ENCODE results near the gene EIF4H.

Gene EIF4H

DNA sequence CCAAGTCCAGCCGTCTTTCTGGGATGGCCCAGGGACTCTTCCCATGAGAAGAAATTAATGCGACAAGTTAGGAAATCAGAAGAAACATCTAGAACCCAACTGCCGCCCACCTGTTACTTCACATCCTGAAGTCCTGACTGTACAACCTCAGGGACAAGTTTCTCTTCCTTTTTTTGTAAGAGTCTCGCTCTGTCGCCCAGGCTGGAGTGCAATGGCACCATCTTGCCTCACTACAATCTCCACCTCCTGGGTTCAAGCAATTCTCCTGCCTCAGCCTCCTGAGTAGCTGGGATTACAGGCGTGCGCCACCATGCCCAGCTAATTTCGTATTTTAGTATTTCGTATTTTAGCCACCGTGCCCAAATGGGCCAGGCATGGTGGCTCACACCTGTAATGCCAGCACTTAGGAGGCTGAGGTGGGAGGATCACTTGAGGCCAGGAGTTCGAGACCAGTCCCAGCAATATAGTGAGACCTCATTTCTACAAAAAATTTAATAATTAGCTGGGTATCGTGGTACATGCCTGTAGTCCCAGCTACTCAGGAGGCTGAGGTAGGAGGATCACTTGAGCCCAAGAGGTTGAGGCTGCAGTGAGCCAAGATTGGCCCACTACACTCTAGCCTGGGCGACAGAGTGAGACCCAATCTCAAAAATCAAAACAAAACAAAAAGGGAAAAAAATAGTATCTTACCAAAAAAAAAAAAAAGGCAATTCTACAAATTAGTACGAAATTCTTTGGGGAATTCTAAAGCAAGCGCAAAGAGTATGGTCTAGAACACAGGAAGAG lies 56.5 kb downstream of the EIF4H start:
- Histone ChIP-seq H3K36me3 (ENCODE audit: insufficient read depth, low read length) (peaks cover 61% of the 10 kb centered on the region), H3K4me3 (no peak overlapping the region), H3K9ac (ENCODE audit: insufficient read length) (no peak overlapping the region), H3K27ac (no peak overlapping the region), H3K9me3 (ENCODE audit: low read depth, low read length) (no peaks in the 10 kb centered on the region)
- TF ChIP-seq FOXP2 (optimal IDR thresholded peaks at IDR 0.05; ENCODE audit: control extremely low read depth, extremely low read length, insufficient read depth) (no peak), EZH2 (IDR thresholded peaks at IDR 0.05) (no peak), POLR2AphosphoS5 (IDR thresholded peaks at IDR 0.05; ENCODE audit: borderline replicate concordance, low read depth, low read length) (no peak)
- DNase-seq (ENCODE audit: low read depth, low spot score) = no peak

DNA sequence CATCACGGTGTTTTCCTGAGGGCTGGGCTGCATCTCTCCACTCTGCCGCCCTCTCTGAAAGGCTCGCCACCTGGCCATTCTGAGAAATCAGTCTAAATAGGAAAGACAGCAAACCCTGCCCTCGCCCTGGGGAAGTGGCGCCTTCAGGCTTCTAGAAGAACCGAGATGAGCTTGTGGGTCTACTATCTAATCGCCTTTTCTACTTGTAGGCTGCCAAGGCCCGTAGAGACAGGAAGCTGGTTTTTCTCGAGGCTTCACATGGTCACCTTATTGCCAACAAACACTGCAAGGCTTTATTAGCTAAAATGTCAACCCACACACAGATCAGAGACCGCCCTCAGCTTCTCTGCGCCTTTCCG lies 57.1 kb downstream of the EIF4H start:
- no peak for DNase-seq (ENCODE audit: low read depth, low spot score)
- Histone ChIP-seq H3K9me3 (ENCODE audit: low read depth, low read length) (no peaks in the 10 kb centered on the region), H3K4me3 (no peak overlapping the region), H3K36me3 (ENCODE audit: insufficient read depth, low read length) (peaks cover 67% of the 10 kb centered on the region), H3K27ac (no peak overlapping the region), H3K9ac (ENCODE audit: insufficient read length) (no peak overlapping the region)
- TF ChIP-seq EZH2 (IDR thresholded peaks at IDR 0.05) = no peak
- no peak for TF ChIP-seq FOXP2 (optimal IDR thresholded peaks at IDR 0.05; ENCODE audit: control extremely low read depth, extremely low read length, insufficient read depth)
- TF ChIP-seq POLR2AphosphoS5 (IDR thresholded peaks at IDR 0.05; ENCODE audit: borderline replicate concordance, low read depth, low read length) = no peak

DNA sequence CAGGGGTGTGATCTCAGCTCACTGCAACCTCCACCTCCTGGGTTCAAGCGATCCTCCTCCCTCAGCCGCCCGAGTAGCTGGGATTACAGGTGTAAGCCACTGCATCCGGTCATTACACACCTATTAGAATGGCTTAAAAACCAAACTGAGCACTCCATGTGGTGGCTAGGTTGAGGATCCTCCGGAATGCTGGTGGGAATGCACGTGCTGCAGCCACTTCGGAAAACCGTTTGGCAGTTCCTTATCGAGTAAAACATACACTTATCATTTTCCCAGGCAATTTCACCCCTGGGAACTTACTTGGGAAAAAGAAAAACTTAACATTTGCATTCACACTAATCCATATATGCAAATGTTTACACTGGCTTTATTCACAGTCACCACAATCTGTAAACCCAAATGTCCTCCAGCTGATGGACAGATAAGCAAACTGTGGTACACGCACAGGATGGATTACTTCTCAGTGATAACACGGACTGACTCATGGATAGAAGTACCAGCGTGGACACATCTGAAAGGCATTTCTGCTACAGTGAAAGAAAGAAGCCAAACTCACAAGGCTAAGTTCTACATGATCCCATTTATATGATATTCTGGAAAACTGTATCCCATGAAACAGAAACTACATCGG lies 59.6 kb downstream of the EIF4H start:
- TF ChIP-seq FOXP2 (optimal IDR thresholded peaks at IDR 0.05; ENCODE audit: control extremely low read depth, extremely low read length, insufficient read depth) (no peak), POLR2AphosphoS5 (IDR thresholded peaks at IDR 0.05; ENCODE audit: borderline replicate concordance, low read depth, low read length) (no peak), EZH2 (IDR thresholded peaks at IDR 0.05) (no peak)
- DNase-seq (ENCODE audit: low read depth, low spot score) = no peak
- Histone ChIP-seq H3K9me3 (ENCODE audit: low read depth, low read length) (no peaks in the 10 kb centered on the region), H3K36me3 (ENCODE audit: insufficient read depth, low read length) (peaks cover 87% of the 10 kb centered on the region), H3K4me3 (no peak overlapping the region), H3K9ac (ENCODE audit: insufficient read length) (no peak overlapping the region), H3K27ac (no peak overlapping the region)

DNA sequence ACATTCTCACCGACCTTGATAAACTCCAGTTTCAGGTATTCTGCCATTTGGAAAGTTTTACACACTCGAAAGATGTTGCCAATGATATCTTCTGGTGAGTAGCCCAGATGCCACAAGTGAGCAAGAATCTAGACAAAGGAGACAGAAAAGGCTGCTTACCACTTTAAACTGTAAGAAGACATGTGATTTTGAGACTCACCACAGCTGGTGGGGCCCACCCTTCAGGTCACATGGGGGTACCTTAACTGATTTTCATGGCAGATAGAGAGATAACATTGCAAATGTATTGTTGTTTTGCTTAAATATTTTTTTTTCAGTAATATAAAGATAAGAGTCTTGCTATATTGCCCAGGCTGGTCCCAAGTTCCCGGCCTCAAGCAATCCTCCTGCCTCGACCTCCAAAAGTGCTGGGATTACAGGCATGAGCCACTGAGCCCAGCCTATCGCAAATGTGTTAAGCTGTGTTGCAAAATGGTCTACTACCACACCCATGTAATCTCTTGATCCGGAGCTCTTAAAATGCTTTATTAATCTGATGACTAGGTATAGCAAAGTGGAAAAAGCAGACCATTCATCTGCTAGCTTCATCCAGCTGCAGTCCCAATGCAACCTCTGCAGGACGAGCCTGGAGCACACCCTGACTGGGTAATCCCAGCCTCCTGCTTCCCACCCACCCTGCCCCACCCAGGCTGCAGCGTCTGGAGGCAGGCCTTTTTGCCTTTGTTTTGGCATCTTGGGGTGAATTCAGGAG lies 61.5 kb downstream of the EIF4H start:
- Histone ChIP-seq H3K4me3 (no peak overlapping the region), H3K27ac (no peak overlapping the region), H3K9ac (ENCODE audit: insufficient read length) (no peak overlapping the region), H3K36me3 (ENCODE audit: insufficient read depth, low read length) (peaks cover 91% of the 10 kb centered on the region), H3K9me3 (ENCODE audit: low read depth, low read length) (no peaks in the 10 kb centered on the region)
- TF ChIP-seq EZH2 (IDR thresholded peaks at IDR 0.05) (no peak), POLR2AphosphoS5 (IDR thresholded peaks at IDR 0.05; ENCODE audit: borderline replicate concordance, low read depth, low read length) (no peak), FOXP2 (optimal IDR thresholded peaks at IDR 0.05; ENCODE audit: control extremely low read depth, extremely low read length, insufficient read depth) (no peak)
- DNase-seq (ENCODE audit: low read depth, low spot score) = no peak

DNA sequence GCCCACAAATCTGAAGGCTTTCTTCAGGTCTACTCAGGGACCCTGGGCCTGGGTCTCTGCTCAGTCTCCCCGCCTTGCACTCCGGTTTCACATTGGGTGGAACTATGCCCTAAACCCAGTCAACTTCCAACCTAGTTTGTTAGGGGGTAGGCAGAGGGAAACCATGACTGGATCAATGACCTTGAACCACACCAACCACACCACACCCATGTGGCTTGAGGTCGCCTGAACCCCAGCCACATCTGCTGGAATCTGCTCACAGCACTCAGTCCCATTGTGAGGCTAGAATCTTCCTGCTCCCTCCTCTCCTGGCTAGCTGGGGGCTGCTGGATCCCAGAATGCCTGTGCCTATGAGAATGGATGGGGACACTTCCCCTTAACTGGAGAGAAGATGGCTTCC lies 62.1 kb downstream of the EIF4H start:
- H3K4me3 ChIP-seq = no peak overlapping the region
- H3K9ac ChIP-seq (ENCODE audit: insufficient read length) = no peak overlapping the region
- TF ChIP-seq EZH2 (IDR thresholded peaks at IDR 0.05) = no peak
- TF ChIP-seq POLR2AphosphoS5 (IDR thresholded peaks at IDR 0.05; ENCODE audit: borderline replicate concordance, low read depth, low read length) = no peak
- TF ChIP-seq FOXP2 (optimal IDR thresholded peaks at IDR 0.05; ENCODE audit: control extremely low read depth, extremely low read length, insufficient read depth) = no peak
- DNase-seq (ENCODE audit: low read depth, low spot score) = no peak
- H3K27ac ChIP-seq = no peak overlapping the region
- H3K36me3 ChIP-seq (ENCODE audit: insufficient read depth, low read length) = peaks cover 91% of the 10 kb centered on the region
- H3K9me3 ChIP-seq (ENCODE audit: low read depth, low read length) = no peaks in the 10 kb centered on the region

DNA sequence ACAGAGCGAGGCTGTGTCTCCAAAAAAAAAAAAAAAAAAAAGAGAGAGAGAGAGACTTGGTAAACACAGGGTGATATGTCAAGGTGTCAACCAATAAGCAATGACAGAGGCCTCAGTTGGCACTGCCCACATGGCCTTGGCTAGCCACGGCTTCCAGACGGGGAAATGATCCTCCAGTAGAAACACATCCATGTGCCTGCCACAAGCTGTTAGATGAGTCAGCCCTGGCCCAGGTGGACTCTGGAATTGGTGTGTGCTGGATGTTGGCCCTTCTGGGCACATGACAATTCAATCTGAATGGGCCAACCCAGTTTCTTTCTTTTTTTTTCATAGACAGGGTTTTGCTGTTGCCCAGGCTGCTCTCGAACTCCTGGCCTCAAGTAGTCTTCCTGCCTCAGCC lies 66.3 kb downstream of the EIF4H start:
- no peak for TF ChIP-seq FOXP2 (optimal IDR thresholded peaks at IDR 0.05; ENCODE audit: control extremely low read depth, extremely low read length, insufficient read depth)
- DNase-seq (ENCODE audit: low read depth, low spot score) = no peak
- Histone ChIP-seq H3K9me3 (ENCODE audit: low read depth, low read length) (no peaks in the 10 kb centered on the region), H3K36me3 (ENCODE audit: insufficient read depth, low read length) (peaks cover 90% of the 10 kb centered on the region), H3K9ac (ENCODE audit: insufficient read length) (no peak overlapping the region), H3K27ac (no peak overlapping the region), H3K4me3 (no peak overlapping the region)

DNA sequence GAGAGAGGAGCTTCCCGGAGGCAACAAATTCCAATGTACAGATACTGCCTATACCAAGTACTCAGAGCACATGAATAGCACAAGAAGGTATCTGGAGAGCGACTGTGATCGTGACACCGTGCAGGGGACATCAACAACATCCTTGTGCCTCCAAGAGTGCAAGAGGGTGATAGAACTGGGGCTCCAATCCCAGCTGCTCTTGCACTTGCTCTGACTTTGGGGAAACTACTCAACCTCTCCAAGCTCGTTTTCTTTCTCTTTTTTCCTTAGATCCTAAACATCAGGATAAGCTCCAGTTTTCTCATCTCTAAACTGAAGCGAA lies 67.9 kb downstream of the EIF4H start:
- peaks cover 84% of the 10 kb centered on the region for H3K36me3 ChIP-seq (ENCODE audit: insufficient read depth, low read length)
- no peaks in the 10 kb centered on the region for H3K9me3 ChIP-seq (ENCODE audit: low read depth, low read length)
- H3K27ac ChIP-seq = no peak overlapping the region
- no peak for DNase-seq (ENCODE audit: low read depth, low spot score)
- no peak for TF ChIP-seq POLR2AphosphoS5 (IDR thresholded peaks at IDR 0.05; ENCODE audit: borderline replicate concordance, low read depth, low read length)
- TF ChIP-seq EZH2 (IDR thresholded peaks at IDR 0.05) = no peak
- TF ChIP-seq FOXP2 (optimal IDR thresholded peaks at IDR 0.05; ENCODE audit: control extremely low read depth, extremely low read length, insufficient read depth) = no peak
- H3K4me3 ChIP-seq = no peak overlapping the region
- H3K9ac ChIP-seq (ENCODE audit: insufficient read length) = no peak overlapping the region

DNA sequence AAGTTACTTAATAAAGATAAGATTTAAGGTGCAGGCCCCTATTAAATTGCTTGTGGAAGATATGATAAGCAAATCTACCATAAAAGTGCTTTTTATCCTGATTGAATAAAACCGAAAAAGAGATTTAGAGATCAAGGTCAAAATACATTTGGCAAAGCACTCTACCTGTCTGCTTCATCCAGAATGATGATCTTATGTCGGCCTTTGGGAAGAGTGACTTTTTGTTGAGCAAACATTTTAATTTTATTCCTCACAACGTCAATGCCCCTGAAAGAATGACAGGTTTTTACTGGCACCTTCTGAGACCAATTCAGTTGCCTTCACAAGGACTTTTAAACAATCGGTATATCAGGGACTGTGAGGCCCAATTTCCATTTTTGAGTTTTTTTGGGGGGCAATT lies 72.3 kb downstream of the EIF4H start:
- Histone ChIP-seq H3K9me3 (ENCODE audit: low read depth, low read length) (no peaks in the 10 kb centered on the region), H3K4me3 (no peak overlapping the region), H3K9ac (ENCODE audit: insufficient read length) (no peak overlapping the region), H3K36me3 (ENCODE audit: insufficient read depth, low read length) (peaks cover 82% of the 10 kb centered on the region), H3K27ac (no peak overlapping the region)
- no peak for TF ChIP-seq POLR2AphosphoS5 (IDR thresholded peaks at IDR 0.05; ENCODE audit: borderline replicate concordance, low read depth, low read length)
- no peak for TF ChIP-seq EZH2 (IDR thresholded peaks at IDR 0.05)
- TF ChIP-seq FOXP2 (optimal IDR thresholded peaks at IDR 0.05; ENCODE audit: control extremely low read depth, extremely low read length, insufficient read depth) = no peak
- DNase-seq (ENCODE audit: low read depth, low spot score) = no peak

All from SK-N-MC (cell line).